Measurements from ENCODE around the gene ABTB2. TPM values are rescaled to one million over a fixed set of nuclear protein-coding genes. Genes with fewer than 3 reads are reported as not detected.

ABTB2 gene
- total RNA-seq, 1 donor from 2014 or later: 3.1 TPM

DNA sequence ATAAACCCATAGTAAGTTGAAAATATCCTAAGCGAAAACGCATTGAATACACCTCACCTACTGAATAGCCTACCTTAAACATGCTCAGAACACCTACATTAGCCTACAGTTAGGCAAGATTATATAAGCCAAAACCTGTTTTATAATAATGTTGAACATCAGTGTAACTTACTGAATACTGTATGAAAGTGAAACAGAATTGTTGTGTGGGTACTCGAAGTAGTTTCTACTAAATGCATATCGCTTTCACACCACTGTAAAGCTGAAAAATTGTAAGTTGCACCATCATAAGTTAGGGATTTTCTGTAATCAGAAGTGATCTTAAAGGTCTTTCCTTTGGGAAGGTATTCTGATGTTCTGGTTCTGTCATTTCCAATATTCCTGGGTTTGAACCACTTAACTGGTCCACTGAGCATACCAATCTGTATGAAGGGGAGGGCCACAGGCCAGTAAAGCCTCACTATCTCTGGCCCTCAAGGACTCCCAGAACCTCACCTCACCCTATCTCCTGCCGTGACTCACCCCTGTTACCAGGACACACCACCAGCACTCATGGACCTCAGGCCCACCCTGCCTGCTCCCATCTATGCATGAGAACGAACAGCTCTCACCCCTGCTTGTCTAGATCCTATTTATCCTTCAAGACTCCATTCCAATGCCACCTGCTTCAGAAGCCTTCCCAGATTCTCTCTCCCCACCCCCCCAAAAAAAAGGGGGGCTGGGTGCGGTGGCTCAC, 182.4 kb downstream of the ABTB2 start:
- no peaks in the 10 kb centered on the region for H3K36me3 Mint-ChIP-seq
- TF ChIP-seq, protein P1, sequence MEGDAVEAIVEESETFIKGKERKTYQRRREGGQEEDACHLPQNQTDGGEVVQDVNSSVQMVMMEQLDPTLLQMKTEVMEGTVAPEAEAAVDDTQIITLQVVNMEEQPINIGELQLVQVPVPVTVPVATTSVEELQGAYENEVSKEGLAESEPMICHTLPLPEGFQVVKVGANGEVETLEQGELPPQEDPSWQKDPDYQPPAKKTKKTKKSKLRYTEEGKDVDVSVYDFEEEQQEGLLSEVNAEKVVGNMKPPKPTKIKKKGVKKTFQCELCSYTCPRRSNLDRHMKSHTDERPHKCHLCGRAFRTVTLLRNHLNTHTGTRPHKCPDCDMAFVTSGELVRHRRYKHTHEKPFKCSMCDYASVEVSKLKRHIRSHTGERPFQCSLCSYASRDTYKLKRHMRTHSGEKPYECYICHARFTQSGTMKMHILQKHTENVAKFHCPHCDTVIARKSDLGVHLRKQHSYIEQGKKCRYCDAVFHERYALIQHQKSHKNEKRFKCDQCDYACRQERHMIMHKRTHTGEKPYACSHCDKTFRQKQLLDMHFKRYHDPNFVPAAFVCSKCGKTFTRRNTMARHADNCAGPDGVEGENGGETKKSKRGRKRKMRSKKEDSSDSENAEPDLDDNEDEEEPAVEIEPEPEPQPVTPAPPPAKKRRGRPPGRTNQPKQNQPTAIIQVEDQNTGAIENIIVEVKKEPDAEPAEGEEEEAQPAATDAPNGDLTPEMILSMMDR (IDR thresholded peaks at IDR 0.05; ENCODE audit: unreplicated experiment): no peak
- no peak for DNase-seq (ENCODE audit: low spot score in 2 of 2, unreplicated experiment in 2 of 2)
- H3K4me1 Mint-ChIP-seq: peaks cover 7% of the 10 kb centered on the region
- no peak overlapping the region for H3K27ac Mint-ChIP-seq
- no peaks in the 10 kb centered on the region for H3K9me3 Mint-ChIP-seq
- H3K27me3 Mint-ChIP-seq (ENCODE audit: low read depth): peaks cover 6% of the 10 kb centered on the region
- H3K4me3 Mint-ChIP-seq: no peak overlapping the region

DNA sequence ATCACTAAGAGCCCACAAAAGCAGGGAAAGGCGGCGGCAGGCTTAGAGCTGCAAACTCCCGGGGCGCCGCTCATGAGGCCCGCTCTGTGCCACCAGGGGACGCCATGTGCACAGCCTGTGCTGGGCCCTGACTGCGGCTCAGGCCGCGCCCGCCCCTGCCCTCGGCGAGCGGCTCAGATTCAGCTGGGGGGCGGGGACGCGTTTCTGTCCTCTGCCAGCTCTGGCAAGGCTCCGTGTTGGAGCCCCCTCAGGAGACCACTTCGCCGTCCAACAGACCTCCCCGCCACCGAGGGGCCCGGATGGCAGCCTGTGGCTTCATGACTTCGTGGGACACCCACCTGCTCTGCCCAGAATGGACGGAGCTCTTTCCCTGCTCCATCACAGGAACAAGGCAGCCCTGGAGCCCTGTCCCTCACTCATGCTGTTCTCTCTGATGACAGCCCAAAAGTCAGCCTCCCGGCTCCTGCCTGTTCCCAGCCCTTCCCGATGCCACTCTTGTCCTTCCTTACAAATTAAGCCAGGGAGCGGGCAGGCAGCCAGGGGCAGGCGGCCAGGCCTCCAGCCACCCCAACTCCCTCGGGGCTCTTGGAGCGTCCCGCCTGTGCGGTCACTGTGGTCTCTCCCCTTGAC, 183.3 kb downstream of the ABTB2 start:
- peak; percentile 67 to 89 for DNase-seq (ENCODE audit: low spot score in 2 of 2, unreplicated experiment in 2 of 2)
- Mint-ChIP-seq H3K27me3 (ENCODE audit: low read depth) (peaks cover 6% of the 10 kb centered on the region), H3K4me1 (peaks cover 10% of the 10 kb centered on the region), H3K27ac (no peak overlapping the region), H3K4me3 (peak overlapping the region; percentile 55), H3K9me3 (no peaks in the 10 kb centered on the region), H3K36me3 (no peaks in the 10 kb centered on the region)
- TF ChIP-seq, protein P1 (IDR thresholded peaks at IDR 0.05; ENCODE audit: unreplicated experiment): peak; percentile 74

- Mint-ChIP-seq H3K27me3 (ENCODE audit: low read depth) (peaks cover 6% of the 10 kb centered on the region), H3K36me3 (no peaks in the 10 kb centered on the region), H3K4me3 (no peak overlapping the region), H3K9me3 (no peaks in the 10 kb centered on the region), H3K27ac (no peak overlapping the region), H3K4me1 (peaks cover 18% of the 10 kb centered on the region)
- no peak for DNase-seq (ENCODE audit: low spot score in 2 of 2, unreplicated experiment in 2 of 2)
- TF ChIP-seq, protein P1 (IDR thresholded peaks at IDR 0.05; ENCODE audit: unreplicated experiment): no peak
Observed at GRCh38 chr11:34173050-34173449, 184.8 kb downstream of the ABTB2 start.

DNA sequence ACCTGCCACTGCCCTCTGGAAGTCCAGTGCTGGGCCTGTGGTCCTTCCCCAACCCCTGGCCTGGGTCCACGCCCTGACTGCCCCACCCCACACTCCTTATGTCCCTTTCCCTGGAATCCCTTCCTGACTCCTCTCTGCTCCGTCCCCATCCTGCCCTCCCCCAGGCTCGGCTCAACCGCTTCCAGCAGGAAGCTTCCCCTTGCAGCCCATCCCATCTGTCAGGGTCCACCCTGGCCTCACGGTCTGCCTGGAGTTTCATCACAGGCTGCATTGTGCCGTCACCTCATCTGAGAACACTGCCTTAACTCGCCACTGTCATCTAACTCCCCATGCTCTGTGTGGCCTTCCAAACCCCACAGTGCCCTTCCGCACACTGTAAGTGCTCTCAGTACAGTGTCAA, 188.1 kb downstream of the ABTB2 start:
- H3K36me3 Mint-ChIP-seq: no peaks in the 10 kb centered on the region
- no peaks in the 10 kb centered on the region for H3K9me3 Mint-ChIP-seq
- peaks cover 6% of the 10 kb centered on the region for H3K27me3 Mint-ChIP-seq (ENCODE audit: low read depth)
- no peak for DNase-seq (ENCODE audit: low spot score in 2 of 2, unreplicated experiment in 2 of 2)
- H3K27ac Mint-ChIP-seq: no peak overlapping the region
- H3K4me3 Mint-ChIP-seq: no peak overlapping the region
- TF ChIP-seq, protein P1 (IDR thresholded peaks at IDR 0.05; ENCODE audit: unreplicated experiment): no peak
- peaks cover 18% of the 10 kb centered on the region for H3K4me1 Mint-ChIP-seq

DNA sequence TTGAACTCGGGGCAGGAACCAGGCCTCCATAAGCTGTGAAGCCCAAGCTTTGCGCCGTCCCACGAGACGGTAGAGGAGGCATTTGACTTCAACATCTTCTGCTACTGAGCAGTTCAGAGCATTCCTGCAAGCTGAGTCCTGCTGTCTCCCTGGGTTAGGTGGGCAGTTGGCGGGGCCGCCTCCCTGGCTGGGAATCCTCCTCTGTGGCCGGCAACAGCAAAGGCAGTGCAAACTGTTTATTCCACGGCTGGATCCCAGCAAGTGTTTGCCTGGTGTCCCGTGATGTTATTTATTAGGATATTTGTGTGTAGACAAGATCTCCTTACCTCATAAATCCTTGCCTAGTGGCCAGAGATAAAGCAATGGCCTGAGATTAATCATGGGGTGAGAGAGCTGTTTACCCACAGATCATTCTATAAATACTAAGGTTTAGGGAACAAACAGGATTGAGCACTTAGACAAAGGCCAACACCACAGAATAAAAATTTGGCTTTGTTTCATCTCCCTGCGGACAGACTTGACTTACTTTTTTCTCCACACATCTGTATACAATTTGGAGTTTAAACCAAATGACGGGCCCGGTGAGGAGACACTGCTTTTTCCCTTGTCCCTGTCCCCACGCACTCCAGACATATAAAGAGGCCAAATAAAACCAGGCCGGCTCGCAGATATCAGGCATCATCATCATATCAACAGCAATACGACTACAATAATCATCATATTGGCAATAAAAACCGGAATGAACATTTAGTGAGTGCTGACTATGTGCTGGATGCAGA, 189.0 kb downstream of the ABTB2 start:
- Mint-ChIP-seq H3K27ac (peak overlapping the region; percentile 19), H3K27me3 (ENCODE audit: low read depth) (peaks cover 6% of the 10 kb centered on the region), H3K4me1 (peaks cover 16% of the 10 kb centered on the region), H3K9me3 (no peaks in the 10 kb centered on the region), H3K36me3 (no peaks in the 10 kb centered on the region), H3K4me3 (no peak overlapping the region)
- DNase-seq (ENCODE audit: low spot score in 2 of 2, unreplicated experiment in 2 of 2): no peak
- TF ChIP-seq, protein P1 (IDR thresholded peaks at IDR 0.05; ENCODE audit: unreplicated experiment): no peak
